Karpas-422 (cell line): Measurements from ENCODE around the gene ACP4. TPM values are rescaled to one million over a fixed set of nuclear protein-coding genes. Genes with fewer than 3 reads are reported as not detected.
"Not testable (repeated sequence)": the region's sequence is repeated elsewhere in the genome, so short reads cannot be mapped to it uniquely, and the experiment has no call there.

Experiments used
- DNase-seq: peaks from one replicate; pipeline ENCODE4 v3.0.0-alpha.2; 2015
- H2AFZ ChIP-seq: fragments of 200-600 bp; sonication (generic); 2 replicates; pipeline ENCODE4 v1.6.1; 2014; ENCODE audit warnings: antibody characterized with exemption, low read length, mixed read lengths
- H3K27ac ChIP-seq: fragments of 200-600 bp; sonication (generic); 2 replicates; pipeline ENCODE4 v1.5.1; 2014; ENCODE audit warnings: mild to moderate bottlenecking, low read length, moderate library complexity
- H3K27me3 ChIP-seq: fragments of 200-600 bp; sonication (generic); 2 replicates; pipeline ENCODE4 v1.6.1; 2014; ENCODE audit warnings: low read length, mixed read lengths
- H3K36me3 ChIP-seq: fragments of 200-600 bp; sonication (generic); 2 replicates; pipeline ENCODE4 v1.6.1; 2014; ENCODE audit warnings: low read length, mixed read lengths; ENCODE audit not compliant: insufficient read depth
- H3K4me1 ChIP-seq: fragments of 200-600 bp; sonication (generic); 2 replicates; pipeline ENCODE4 v1.6.1; 2014; ENCODE audit warnings: mild to moderate bottlenecking, low read length, mixed read lengths
- H3K4me2 ChIP-seq: fragments of 200-600 bp; sonication (generic); 2 replicates; pipeline ENCODE4 v1.6.1; 2014; ENCODE audit warnings: low read length, low read depth, mild to moderate bottlenecking; ENCODE audit not compliant: poor library complexity, severe bottlenecking
- H3K4me3 ChIP-seq: fragments of 200-600 bp; sonication (generic); 2 replicates; pipeline ENCODE4 v1.5.1; 2014; ENCODE audit warnings: mild to moderate bottlenecking, antibody characterized with exemption, low read length, mixed read lengths
- H3K79me2 ChIP-seq: fragments of 200-600 bp; sonication (generic); 2 replicates; pipeline ENCODE4 v1.6.1; 2014; ENCODE audit warnings: mild to moderate bottlenecking, low read length, mixed read lengths
- H3K9ac ChIP-seq: fragments of 200-600 bp; sonication (generic); 2 replicates; pipeline ENCODE4 v1.6.0; 2014; ENCODE audit warnings: low read length
- H3K9me2 ChIP-seq: fragments of 200-600 bp; sonication (generic), shearing (Covaris generic); replicated peaks from 2 replicates; pipeline ENCODE4 v1.6.0; 2014; ENCODE audit warnings: mild to moderate bottlenecking, low read length, moderate library complexity; ENCODE audit not compliant: insufficient read depth
- H3K9me3 ChIP-seq: fragments of 300-700, 200-600 bp; sonication (generic); 2 replicates; pipeline ENCODE4 v1.6.1; 2014; ENCODE audit warnings: low read length, mixed read lengths
- H4K20me1 ChIP-seq: fragments of 200-600 bp; sonication (generic); 2 replicates; pipeline ENCODE4 v1.6.1; 2014; ENCODE audit warnings: mild to moderate bottlenecking, antibody characterized with exemption, low read length, low read depth; ENCODE audit not compliant: insufficient read depth
- total RNA-seq: library from RNA; depleted of rRNA; stranded (reverse); fragments of >200 nt; shearing (Covaris generic); gene quantifications from 2 replicates; pipeline ENCODE4 v1.2.3, GENCODE V29; 2014; ENCODE audit warnings: low replicate concordance

The ACP4 gene
- total RNA-seq, 1 experiment from 2014 or later, result not detected

GRCh38 chr19:50756244-50756643 is 34.0 kb upstream of the ACP4 start:
- not testable (repeated sequence) for H3K36me3 ChIP-seq, H3K79me2 ChIP-seq, H3K4me3 ChIP-seq, H3K9me2 ChIP-seq, H3K27me3 ChIP-seq, DNase-seq, H3K4me2 ChIP-seq, H4K20me1 ChIP-seq, H3K4me1 ChIP-seq, H3K9me3 ChIP-seq, H2AFZ ChIP-seq, H3K27ac ChIP-seq, H3K9ac ChIP-seq

- H2AFZ ChIP-seq, H3K27ac ChIP-seq, H3K4me2 ChIP-seq, H3K9ac ChIP-seq, DNase-seq, H3K36me3 ChIP-seq, H3K9me3 ChIP-seq, H4K20me1 ChIP-seq, H3K4me3 ChIP-seq, H3K27me3 ChIP-seq, H3K79me2 ChIP-seq, H3K4me1 ChIP-seq, H3K9me2 ChIP-seq: not testable (repeated sequence)
Observed at GRCh38 chr19:50757624-50758023, 32.6 kb upstream of the ACP4 start.

DNA sequence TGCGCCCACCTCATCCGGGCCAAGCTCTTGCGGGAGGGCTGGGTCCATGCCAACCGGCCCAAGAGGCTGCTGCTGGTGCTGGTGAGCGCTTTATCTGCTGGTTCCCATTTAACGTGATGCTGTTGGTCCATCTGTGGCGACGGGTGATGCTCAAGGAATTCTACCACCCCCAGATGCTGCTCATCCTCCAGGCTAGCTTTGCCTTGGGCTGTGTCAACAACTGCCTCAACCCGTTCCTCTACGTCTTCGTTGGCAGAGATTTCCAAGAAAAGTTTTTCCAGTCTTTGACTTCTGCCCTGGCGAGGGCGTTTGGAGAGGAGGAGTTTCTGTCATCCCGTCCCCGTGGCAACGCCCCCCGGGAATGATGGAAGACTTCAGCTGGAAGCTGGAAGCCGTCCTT is 31.1 kb upstream of the ACP4 start:
- not testable (repeated sequence) for H3K36me3 ChIP-seq, H3K4me1 ChIP-seq, H3K9me3 ChIP-seq, DNase-seq, H2AFZ ChIP-seq, H3K79me2 ChIP-seq, H3K4me2 ChIP-seq, H3K9ac ChIP-seq, H3K27me3 ChIP-seq, H3K27ac ChIP-seq, H3K9me2 ChIP-seq, H4K20me1 ChIP-seq, H3K4me3 ChIP-seq

DNA sequence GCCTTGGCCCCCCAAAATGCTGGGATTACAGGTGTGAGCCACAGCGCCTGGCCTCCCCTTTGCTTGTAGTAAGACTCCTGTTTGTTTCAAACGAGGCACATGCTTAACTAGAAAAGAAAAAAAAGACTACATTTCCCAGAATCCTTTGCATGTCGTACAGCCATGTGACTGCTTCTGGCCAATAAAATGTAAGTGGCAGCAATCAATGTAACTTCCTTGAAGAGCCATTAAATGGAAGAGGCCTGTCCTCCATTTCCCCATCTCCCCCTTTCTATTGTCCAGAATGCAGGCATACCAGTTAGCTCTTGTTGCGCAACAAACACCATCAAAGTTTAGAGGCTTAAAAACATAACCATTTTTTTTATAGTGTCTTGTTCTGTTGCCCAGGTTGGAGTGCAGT is 30.3 kb upstream of the ACP4 start:
- H3K9me2 ChIP-seq, result no peaks in the 10 kb centered on the region
- H4K20me1 ChIP-seq, result no peaks in the 10 kb centered on the region
- DNase-seq, result peak; percentile 81
- no peak overlapping the region for H3K4me2 ChIP-seq
- 0 out of 2 replicates have a peak, but pooled peaks cover 5% of the 10 kb centered on the region for H3K9me3 ChIP-seq
- H3K36me3 ChIP-seq, result no peaks in the 10 kb centered on the region
- H3K4me1 ChIP-seq, result no peaks in the 10 kb centered on the region
- H2AFZ ChIP-seq, result 0 out of 2 replicates have a peak overlapping the region, but pooled peaks have one; percentile 75
- no peak overlapping the region for H3K9ac ChIP-seq
- H3K4me3 ChIP-seq, result no peak overlapping the region
- no peaks in the 10 kb centered on the region for H3K27me3 ChIP-seq
- H3K79me2 ChIP-seq, result no peaks in the 10 kb centered on the region
- no peak overlapping the region for H3K27ac ChIP-seq

DNA sequence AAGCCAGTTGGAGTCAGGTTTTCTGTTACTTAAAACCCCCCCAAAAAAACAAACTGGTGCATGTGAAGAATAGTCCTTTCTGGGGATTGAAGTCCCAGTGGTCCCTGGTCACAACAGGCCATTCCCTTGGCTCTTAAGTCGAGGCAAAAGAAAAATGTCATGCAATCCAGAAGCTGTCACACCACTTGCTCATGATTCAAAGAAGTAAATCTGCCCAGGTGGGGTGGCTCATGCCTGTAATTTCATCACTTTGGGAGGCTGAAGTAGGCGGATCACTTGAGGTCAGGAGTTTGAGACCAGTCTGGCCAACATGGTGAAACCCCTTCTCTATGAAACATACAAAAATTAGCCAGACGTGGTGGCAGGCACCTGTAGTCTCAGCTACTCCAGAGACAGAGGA is 28.7 kb upstream of the ACP4 start:
- not testable (repeated sequence) for H3K36me3 ChIP-seq, DNase-seq, H3K27ac ChIP-seq, H2AFZ ChIP-seq, H3K4me3 ChIP-seq, H3K9ac ChIP-seq, H3K4me1 ChIP-seq, H3K4me2 ChIP-seq, H3K27me3 ChIP-seq, H3K9me2 ChIP-seq, H3K79me2 ChIP-seq, H4K20me1 ChIP-seq, H3K9me3 ChIP-seq

DNA sequence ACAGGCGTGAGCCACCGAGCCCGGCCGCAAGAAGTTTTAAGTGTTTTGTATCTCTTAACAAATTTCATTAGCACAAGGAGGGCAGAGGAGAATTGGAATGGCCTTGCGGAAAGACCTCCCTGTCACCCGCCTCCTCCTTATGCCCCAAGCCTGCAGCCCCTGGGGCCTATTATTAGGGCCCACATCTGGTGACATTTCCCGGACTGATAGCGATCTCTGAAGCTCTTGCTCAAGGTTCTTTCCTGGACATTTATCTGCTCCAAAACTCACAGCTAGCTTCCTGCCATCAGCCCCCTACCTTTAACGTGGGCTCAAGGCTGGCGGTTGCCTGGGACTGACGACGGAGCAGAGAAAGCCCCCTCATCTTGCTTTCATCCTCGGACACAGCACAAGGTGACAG is 26.7 kb upstream of the ACP4 start:
- not testable (repeated sequence) for H3K9me2 ChIP-seq, H4K20me1 ChIP-seq, H3K27ac ChIP-seq, H3K79me2 ChIP-seq, H3K36me3 ChIP-seq, H3K4me3 ChIP-seq, H3K9ac ChIP-seq, H3K9me3 ChIP-seq, H3K27me3 ChIP-seq, DNase-seq, H2AFZ ChIP-seq, H3K4me2 ChIP-seq, H3K4me1 ChIP-seq

DNA sequence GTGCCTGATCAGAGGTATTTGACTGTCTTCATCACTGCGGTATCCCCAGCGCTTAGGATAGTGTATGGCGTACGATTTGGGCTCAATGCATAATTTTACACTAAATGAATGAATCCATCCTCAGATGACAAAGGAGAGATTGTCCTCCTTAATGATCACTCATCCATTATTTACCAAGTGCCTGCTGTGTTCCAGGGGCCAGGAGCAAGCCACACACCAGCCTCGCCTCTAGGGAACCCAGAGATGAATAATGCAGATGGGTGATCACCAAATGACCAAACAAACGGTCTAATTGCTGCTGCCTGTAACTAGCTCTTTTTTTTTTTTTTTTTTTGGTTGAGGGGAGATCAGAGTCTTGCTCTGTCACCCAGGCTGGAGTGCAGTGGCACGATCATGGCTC is 25.8 kb upstream of the ACP4 start:
- 0 out of 2 replicates have a peak, but pooled peaks cover 5% of the 10 kb centered on the region for H3K9me3 ChIP-seq
- H2AFZ ChIP-seq, result no peak overlapping the region
- H3K27me3 ChIP-seq, result no peaks in the 10 kb centered on the region
- H3K4me1 ChIP-seq, result no peaks in the 10 kb centered on the region
- DNase-seq, result no peak
- no peak overlapping the region for H3K4me2 ChIP-seq
- no peaks in the 10 kb centered on the region for H3K36me3 ChIP-seq
- H4K20me1 ChIP-seq, result no peaks in the 10 kb centered on the region
- no peaks in the 10 kb centered on the region for H3K9me2 ChIP-seq
- no peaks in the 10 kb centered on the region for H3K79me2 ChIP-seq
- H3K9ac ChIP-seq, result no peak overlapping the region
- H3K27ac ChIP-seq, result no peak overlapping the region
- H3K4me3 ChIP-seq, result no peak overlapping the region

- H4K20me1 ChIP-seq, H3K9me3 ChIP-seq, H3K4me3 ChIP-seq, H3K9me2 ChIP-seq, H3K4me2 ChIP-seq, H2AFZ ChIP-seq, H3K27ac ChIP-seq, H3K4me1 ChIP-seq, H3K9ac ChIP-seq, H3K27me3 ChIP-seq, DNase-seq, H3K36me3 ChIP-seq, H3K79me2 ChIP-seq: not testable (repeated sequence)
Observed at GRCh38 chr19:50766746-50767145, 23.5 kb upstream of the ACP4 start.

- H3K36me3 ChIP-seq, H3K9ac ChIP-seq, H4K20me1 ChIP-seq, DNase-seq, H2AFZ ChIP-seq, H3K4me3 ChIP-seq, H3K9me3 ChIP-seq, H3K4me2 ChIP-seq, H3K79me2 ChIP-seq, H3K27ac ChIP-seq, H3K27me3 ChIP-seq, H3K9me2 ChIP-seq, H3K4me1 ChIP-seq: not testable (repeated sequence)
Observed at GRCh38 chr19:50767263-50767662, 23.0 kb upstream of the ACP4 start.
